Activated CD4-positive, alpha-beta T cell treated with anti-CD3 and anti-CD28 coated beads, Interleukin-2, amount 50 U/mL, for 4 hours (primary cell): ENCODE data around the gene L3MBTL2.
"Not testable (repeated sequence)": the region's sequence is repeated elsewhere in the genome, so short reads cannot be mapped to it uniquely, and the experiment has no call there.

ENCODE experiments used
- DNase-seq, 2 experiments: peaks; one replicate each; pipeline ENCODE4 v3.0.0-alpha.2; 2020

L3MBTL2 gene

GRCh38 chr22:41242396-41243117 lies 37.4 kb downstream of the L3MBTL2 start:
- DNase-seq, result no peak

DNA sequence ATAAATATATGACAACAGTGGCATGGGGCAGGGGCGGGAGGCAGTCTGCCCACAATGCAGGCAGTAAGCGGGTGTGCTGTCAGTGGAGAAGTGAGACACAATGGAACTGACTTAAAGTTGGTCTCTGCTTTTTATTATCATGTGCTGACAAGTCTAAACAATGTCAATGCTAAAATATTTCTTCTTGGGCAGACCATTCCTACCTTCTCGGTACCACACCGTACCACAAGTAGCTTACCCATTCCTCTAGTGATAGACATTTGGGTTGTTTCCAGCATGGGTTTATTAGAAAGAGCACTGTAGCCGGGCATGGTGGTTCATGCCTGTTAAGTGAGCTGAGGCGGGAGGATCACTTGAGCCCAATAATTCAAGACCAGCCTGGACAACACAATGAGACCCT lies 38.2 kb downstream of the L3MBTL2 start:
- DNase-seq, result no peak

- DNase-seq, result no peak
These were observed 40.9 kb downstream of the L3MBTL2 start for GRCh38 chr22:41245917-41246499.

- DNase-seq, result no peak
These were observed 42.6 kb downstream of the L3MBTL2 start for GRCh38 chr22:41247703-41248102.

GRCh38 chr22:41248314-41248713 lies 43.2 kb downstream of the L3MBTL2 start:
- DNase-seq, result no peak

- DNase-seq, result no peak
These were observed 43.6 kb downstream of the L3MBTL2 start for GRCh38 chr22:41248758-41249157.

GRCh38 chr22:41249442-41249841 lies 44.3 kb downstream of the L3MBTL2 start:
- no peak for DNase-seq

GRCh38 chr22:41250127-41250526 lies 45.0 kb downstream of the L3MBTL2 start:
- DNase-seq, result no peak

- no peak for DNase-seq
These were observed 47.3 kb downstream of the L3MBTL2 start for GRCh38 chr22:41252365-41252764.

DNA sequence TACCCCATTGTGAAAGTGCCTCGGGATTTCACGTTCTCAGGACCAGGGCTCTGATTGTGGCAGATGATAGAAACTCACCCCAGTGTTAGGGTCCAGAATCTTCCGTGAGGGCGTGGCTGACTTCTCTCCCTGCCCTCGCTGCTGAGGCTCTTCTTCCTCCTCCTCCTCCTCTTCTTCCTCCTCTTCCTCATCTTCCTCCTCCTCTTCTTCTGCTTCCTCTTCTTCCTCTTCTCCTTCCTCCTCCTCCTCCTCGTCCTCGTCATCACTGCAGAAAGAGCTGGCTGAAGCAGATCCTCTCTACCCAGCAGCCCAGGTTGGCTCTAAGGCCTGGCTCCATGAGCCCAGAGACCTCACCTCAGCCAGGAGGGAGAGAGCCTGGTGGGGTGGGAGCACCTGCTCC lies 49.1 kb downstream of the L3MBTL2 start:
- DNase-seq, result no peak

GRCh38 chr22:41256254-41257253 lies 51.4 kb downstream of the L3MBTL2 start:
- no peak for DNase-seq

GRCh38 chr22:41257696-41258095 lies 52.6 kb downstream of the L3MBTL2 start:
- no peak for DNase-seq

GRCh38 chr22:41259756-41260155 lies 54.6 kb downstream of the L3MBTL2 start:
- DNase-seq, result not testable (repeated sequence)

- DNase-seq, result no peak
These were observed 55.8 kb downstream of the L3MBTL2 start for GRCh38 chr22:41260871-41261270.

DNA sequence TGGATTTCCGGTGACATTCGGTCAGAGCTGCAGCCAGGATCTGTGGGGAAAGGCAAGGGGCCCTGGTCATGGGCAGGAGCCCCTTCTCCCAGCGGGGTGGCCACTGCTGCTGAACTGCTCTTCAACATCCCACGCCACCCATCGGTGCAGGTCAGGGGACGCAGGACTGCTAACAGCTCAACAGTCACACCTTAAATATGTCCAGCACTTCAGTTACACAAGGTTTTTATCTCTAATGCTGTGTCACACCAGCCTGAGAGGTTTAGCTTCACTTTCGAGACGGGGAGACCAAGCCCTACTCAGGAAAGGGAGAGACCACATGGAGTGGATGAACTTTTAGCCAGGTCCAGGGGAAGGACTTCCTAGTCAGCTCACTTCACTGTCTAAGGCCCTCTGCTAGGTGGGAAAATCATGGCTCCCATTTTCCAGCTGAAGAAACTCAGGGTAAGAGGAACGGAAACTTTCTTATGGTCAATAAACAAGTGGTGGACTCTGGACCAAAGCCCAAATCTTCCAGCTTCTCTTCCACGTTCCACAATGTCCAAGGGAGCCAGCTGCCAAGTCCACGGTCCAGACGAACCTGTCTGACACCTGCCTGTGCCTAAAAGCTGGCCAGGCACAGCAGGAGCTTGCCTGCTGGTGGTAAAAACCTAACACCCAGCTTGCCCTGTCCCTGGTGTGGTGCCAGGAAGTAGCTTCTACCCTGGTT lies 56.6 kb downstream of the L3MBTL2 start:
- no peak for DNase-seq

DNA sequence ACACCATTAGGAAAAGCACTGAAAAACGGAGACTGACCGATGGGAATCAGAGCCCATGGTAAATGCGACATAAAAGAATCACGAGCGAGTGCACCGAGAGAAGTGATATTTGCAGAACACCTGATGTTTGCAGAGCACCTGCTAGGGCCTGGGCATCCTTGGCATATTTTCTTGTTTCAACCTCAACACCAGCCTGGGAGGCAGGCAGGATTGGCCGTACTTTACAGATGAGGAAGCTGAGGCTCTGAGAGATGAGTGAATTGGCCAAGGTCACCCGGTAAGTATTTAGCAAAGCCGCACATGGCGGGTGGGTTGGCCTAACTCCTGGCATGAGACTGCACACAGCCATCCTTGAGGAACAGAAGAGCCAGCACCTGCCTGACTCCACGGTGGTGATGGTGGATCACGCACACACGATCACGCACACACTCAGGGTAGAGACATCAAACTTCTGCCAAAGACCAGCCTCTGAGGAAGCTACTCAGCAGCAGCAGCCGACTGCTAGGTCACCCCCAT lies 57.2 kb downstream of the L3MBTL2 start:
- no peak for DNase-seq

- DNase-seq, result no peak
These were observed 58.6 kb downstream of the L3MBTL2 start for GRCh38 chr22:41263704-41264103.

- DNase-seq, result no peak
These were observed 59.4 kb downstream of the L3MBTL2 start for GRCh38 chr22:41264408-41264941.

GRCh38 chr22:41267958-41268357 lies 62.8 kb downstream of the L3MBTL2 start:
- no peak for DNase-seq

- DNase-seq, result no peak
These were observed 66.7 kb downstream of the L3MBTL2 start for GRCh38 chr22:41271787-41272186.

- no peak for DNase-seq
These were observed 68.0 kb downstream of the L3MBTL2 start for GRCh38 chr22:41273128-41273527.

- no peak for DNase-seq
These were observed 69.7 kb downstream of the L3MBTL2 start for GRCh38 chr22:41274856-41275255.
